Heart left ventricle (tissue), 16 donors: ENCODE results near the gene GSTM3. TPM values are rescaled to one million over a fixed set of nuclear protein-coding genes. Genes with fewer than 3 reads are reported as not detected.

Experiments used
- ATAC-seq, 4 donors: fragments of 200-7000 bp; cut with Tn5 transposase; one replicate each; pipeline ENCODE4 v1.9.1; 2020 to 2022; ENCODE audit warnings: moderate library complexity in 4 of 4, mild to moderate bottlenecking in 3 of 4, moderate number of reproducible peaks in 1 of 4
- DNase-seq, 5 donors: peaks; one replicate each; pipeline ENCODE4 v3.0.0-alpha.2; 2020
- H3K27ac ChIP-seq, 12 donors: fragments of 200-600 bp; sonication (generic) in 4 of 12; one replicate each; pipeline versions ENCODE4 v1.5.0 to v1.8.0; 2016 to 2022; ENCODE audit warnings: mild to moderate bottlenecking in 2 of 12
- H3K27me3 ChIP-seq, 9 donors: fragments of 200-600 bp; sonication (generic) in 2 of 9; one replicate each; pipeline versions ENCODE4 v1.5.1 to v1.8.0; 2016 to 2022; ENCODE audit warnings: mild to moderate bottlenecking in 3 of 9
- H3K36me3 ChIP-seq, 9 donors: fragments of 200-600 bp; sonication (generic) in 2 of 9; one replicate each; pipeline versions ENCODE4 v1.5.0 to v1.8.0; 2018 to 2022; ENCODE audit warnings: mild to moderate bottlenecking in 2 of 9
- H3K4me1 ChIP-seq, 12 donors: fragments of 200-600 bp; sonication (generic) in 4 of 12; one replicate each; pipeline versions ENCODE4 v1.5.0 to v1.8.0; 2016 to 2022; ENCODE audit warnings: mild to moderate bottlenecking in 3 of 12
- H3K4me3 ChIP-seq, 12 donors: fragments of 200-600 bp; sonication (generic) in 4 of 12; one replicate each; pipeline versions ENCODE4 v1.5.0 to v1.8.0; 2017 to 2022; ENCODE audit warnings: mild to moderate bottlenecking in 9 of 12, moderate library complexity in 4 of 12
- H3K9me3 ChIP-seq, 12 donors: fragments of 200-600 bp; sonication (generic) in 4 of 12; one replicate each; pipeline versions ENCODE4 v1.5.0 to v1.8.0; 2016 to 2022; ENCODE audit warnings: mild to moderate bottlenecking in 1 of 12
- CTCF ChIP-seq, 12 donors: fragments of 200-600 bp; sonication (generic) in 4 of 12; IDR thresholded peaks; one replicate each; pipeline versions ENCODE4 v1.5.0 to v1.8.0; 2018 to 2022; ENCODE audit warnings: antibody characterized with exemption in 12 of 12, mild to moderate bottlenecking in 5 of 12
- POLR2A ChIP-seq, 2 donors: fragments of 450-650 bp; IDR thresholded peaks; one replicate each; pipeline ENCODE4 v1.6.1; 2017; ENCODE audit warnings: antibody characterized with exemption in 2 of 2, mild to moderate bottlenecking in 2 of 2, moderate library complexity in 2 of 2
- WGBS, 4 donors: extraction: QIAGEN DNeasy Blood & Tissue Kit in 2 of 4; methylation state at CpG; one replicate each; pipeline versions ENCODE4 v1.1.5 to v1.1.7; 2013 to 2018; 5-methylcytosine and 5-hydroxymethylcytosine counted together
- intact Hi-C, 10 donors: fragments of 100-400 bp; cut with DNase I; formaldehyde crosslinking; loops; one replicate each; pipeline versions ENCODE4 v1.11.1 to v1.14.2; 2022
- polyA plus RNA-seq, 2 donors: library from polyadenylated mRNA; stranded (reverse); fragments of 200-250 nt; gene quantifications; one replicate each; pipeline ENCODE4 v1.2.3, GENCODE V29; 2013
- total RNA-seq, 9 donors: library from RNA; depleted of rRNA in 2 of 9; stranded (reverse); fragments of >200 nt in 2 of 9; fragmentation: NEBNext Ultra II Directional in 3 of 9; extraction: Animal tissue kit (Norgen Biotek cat#: 25700) in 3 of 9; gene quantifications; one replicate each; pipeline versions ENCODE4 v1.1.0 to v1.2.4, GENCODE V29; 2016 to 2023
- donor health status: ischemic (EF 13 %, LVEDD 7.1; RV severe dilation, severe dysfunction).
- donor health status: healthy with polysubstance abuse.
- donor health status: DM: no; HTN: yes; CAD: no.
- donor health status: DM: no; HTN: no; CAD: no.
- donor health status: ischemic (EF 25% LVEDD 6.9; RV normal size, moderate dysfunction).
- donor health status: ischemic (EF 25% LVEDD 5.7; RV mildly dilated, moderate dysfunction).
- donor health status: healthy.
- donor health status: DM: yes; HTN: yes; CAD: no.
- donor health status: ischemic (EF 35%, LVEDD 5.7; RV mildly dilated, moderate dysfunction).
- donor health status: nonischemic (EF 11% LVEDD 7.7; RV severe dilation, severe dysfunction).
- donor health status: DM: yes; HTN: yes; CAD: no.
- donor health status: PGD.
- donor health status: ischemic (EF 29% LVEDD 5.4; RV normal size, mild dysfunction).
- donor health status: nonischemic (EF 23%, LVEDD 6.1; RV moderate dilation, normal function).

The GSTM3 gene
- total and polyA plus RNA-seq, 11 donors = 52.3 to 237 (median 91.5) TPM

GRCh38 chr1:109780982-109781381 is 40.1 kb upstream of the GSTM3 start:
- intact Hi-C loops = loop anchor here in 1 of 10 donors (10.0 kb wide), 1 partner anchor 134 kb away; the partner anchor contains the start of gene CSF1
- DNase-seq (no peak), ATAC-seq (no peak)
- 98 to 100% (median 99%) methylated on average over 1 of the region's 1 CpG for WGBS, 4 donors
- H3K36me3 ChIP-seq = no peaks in the 10 kb centered on the region
- peaks cover 0 to 6% (median 0%) of the 10 kb centered on the region in 12 donors for H3K9me3 ChIP-seq
- no peak for TF ChIP-seq POLR2A (IDR thresholded peaks at IDR 0.05)
- no peak for TF ChIP-seq CTCF (IDR thresholded peaks at IDR 0.05)
- peaks cover 0 to 26% (median 7%) of the 10 kb centered on the region in 12 donors for H3K4me1 ChIP-seq
- H3K27ac ChIP-seq = no peak overlapping the region
- H3K27me3 ChIP-seq = no peaks in the 10 kb centered on the region
- H3K4me3 ChIP-seq = no peak overlapping the region

- TF ChIP-seq POLR2A (IDR thresholded peaks at IDR 0.05) = no peak
- no peak for TF ChIP-seq CTCF (IDR thresholded peaks at IDR 0.05)
- H3K27me3 ChIP-seq = no peaks in the 10 kb centered on the region
- ATAC-seq = no peak
- peaks cover 0 to 18% (median 7%) of the 10 kb centered on the region in 12 donors for H3K4me1 ChIP-seq
- DNase-seq = peak in 1 of 5 donors; percentile 7
- intact Hi-C loops = loop anchor here (1.0 to 5.0 kb wide), 3 partner anchors 134 to 206 kb away; partner anchors contain the start of genes AHCYL1 (in 9 of the 10) and CSF1 (in 2 of the 10)
- 93 to 98% (median 96%) methylated on average over 9 of the region's 9 CpGs for WGBS, 4 donors
- H3K27ac ChIP-seq = no peak overlapping the region
- peaks cover 0 to 6% (median 0%) of the 10 kb centered on the region in 12 donors for H3K9me3 ChIP-seq
- H3K4me3 ChIP-seq = no peak overlapping the region
- no peaks in the 10 kb centered on the region for H3K36me3 ChIP-seq
Observed at GRCh38 chr1:109777980-109778625, 37.3 kb upstream of the GSTM3 start.

- H3K27ac ChIP-seq = peak overlapping the region in 2 of 12 donors; percentile 10 to 35
- intact Hi-C loops = loop anchor here in 9 of 10 donors (1.0 to 5.0 kb wide), 2 partner anchors 135 to 207 kb away; partner anchors contain the start of genes AHCYL1 (in 9 of the 9) and CSF1 (in 2 of the 9)
- no peaks in the 10 kb centered on the region for H3K27me3 ChIP-seq
- no peak overlapping the region for H3K4me3 ChIP-seq
- TF ChIP-seq POLR2A (IDR thresholded peaks at IDR 0.05) (no peak), CTCF (IDR thresholded peaks at IDR 0.05) (no peak)
- H3K36me3 ChIP-seq = no peaks in the 10 kb centered on the region
- ATAC-seq (no peak), DNase-seq (peak in 2 of 5 donors; percentile 1 to 20)
- H3K9me3 ChIP-seq = peaks cover 0 to 6% (median 0%) of the 10 kb centered on the region in 12 donors
- 87 to 94% (median 91%) methylated on average over 7 of the region's 7 CpGs for WGBS, 4 donors
- peaks cover 0 to 15% (median 5%) of the 10 kb centered on the region in 12 donors for H3K4me1 ChIP-seq
Observed at GRCh38 chr1:109777436-109777835, 36.6 kb upstream of the GSTM3 start.

GRCh38 chr1:109776911-109777310 is 36.1 kb upstream of the GSTM3 start:
- H3K36me3 ChIP-seq = no peaks in the 10 kb centered on the region
- H3K9me3 ChIP-seq = peaks cover 0 to 6% (median 0%) of the 10 kb centered on the region in 12 donors
- peak overlapping the region in 2 of 12 donors; percentile 10 to 35 for H3K27ac ChIP-seq
- no peaks in the 10 kb centered on the region for H3K27me3 ChIP-seq
- peak; percentile 79 to 87 (median 81) for DNase-seq
- H3K4me1 ChIP-seq = peaks cover 0 to 16% (median 5%) of the 10 kb centered on the region in 12 donors
- H3K4me3 ChIP-seq = no peak overlapping the region
- peak; percentile 79 to 85 (median 82) for ATAC-seq
- intact Hi-C loops = loop anchor here in 9 of 10 donors (1.0 to 5.0 kb wide), 2 partner anchors 135 to 207 kb away; partner anchors contain the start of genes AHCYL1 (in 9 of the 9) and CSF1 (in 2 of the 9)
- no peak for TF ChIP-seq POLR2A (IDR thresholded peaks at IDR 0.05)
- peak; percentile 95 to 99 (median 97) for TF ChIP-seq CTCF (IDR thresholded peaks at IDR 0.05)
- 13 to 37% (median 17%) methylated on average over 4 of the region's 4 CpGs for WGBS, 4 donors
